ENCODE data around the gene PHB1. TPM values are rescaled to one million over a fixed set of nuclear protein-coding genes. Genes with fewer than 3 reads are reported as not detected.

Gene PHB1
- total RNA-seq: 199 and 236 TPM in 2 replicates

DNA sequence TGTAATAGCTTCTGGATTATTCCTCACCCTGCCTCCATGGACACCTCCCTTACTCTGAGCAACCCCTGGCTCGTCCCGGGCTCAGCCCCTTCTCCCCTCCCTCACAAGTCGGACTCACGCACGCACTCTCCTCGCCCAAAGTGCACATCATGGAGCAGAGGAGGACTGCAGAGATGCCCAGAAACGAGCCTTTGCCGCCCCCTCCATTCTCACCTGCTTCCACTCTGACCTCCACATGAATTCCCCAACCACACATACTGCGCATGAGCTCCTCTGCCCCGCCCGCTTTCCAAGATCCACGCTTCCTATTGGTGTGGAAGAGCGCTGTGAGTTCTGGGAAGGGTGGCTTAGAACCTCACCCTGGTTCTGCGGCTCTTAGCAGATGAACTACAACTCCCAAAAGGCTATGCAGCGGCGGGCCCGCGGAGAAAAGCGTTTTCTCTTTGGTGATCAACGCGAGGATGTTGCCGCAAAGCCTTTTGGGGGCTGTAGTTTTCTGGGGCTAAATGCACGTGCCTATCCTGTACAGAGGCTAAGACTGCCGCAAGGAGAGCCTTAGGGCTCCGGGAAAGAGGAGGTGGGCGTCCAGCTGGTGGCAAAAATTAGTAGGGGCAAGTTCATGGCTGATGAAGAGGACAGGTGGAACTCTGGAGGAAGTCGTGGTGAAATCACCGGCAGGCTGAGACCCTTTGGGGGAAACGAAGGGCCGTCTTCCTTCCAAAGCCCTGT lies at the start of gene PHB1:
PHB1 (minus strand) TSS at position 261 of the 729 bp plus-strand sequence. CDS start 1,618 bp downstream, outside the sequence.
- DNase-seq (ENCODE audit: low read depth, low spot score): peak; percentile 94

DNA sequence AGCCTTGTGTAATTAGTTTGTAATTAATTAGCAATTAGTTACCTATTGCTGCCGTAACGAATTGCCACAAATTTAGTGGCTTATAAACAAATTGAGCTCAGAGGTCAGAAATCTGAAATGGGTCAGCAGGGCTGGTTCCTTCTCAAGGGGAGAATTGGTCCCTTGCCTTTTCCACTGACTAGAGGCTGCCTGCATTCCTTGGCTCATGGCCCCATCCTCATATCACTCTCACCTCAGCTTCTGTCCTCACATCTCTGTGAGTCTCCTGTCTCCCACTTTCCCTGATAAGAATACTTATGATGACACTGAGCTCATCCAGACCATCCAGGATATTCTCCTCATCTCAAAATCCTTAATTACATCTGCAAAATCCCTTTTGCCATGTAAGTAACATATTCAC lies 49.4 kb upstream of the PHB1 start:
- DNase-seq (ENCODE audit: low read depth, low spot score): no peak

DNA sequence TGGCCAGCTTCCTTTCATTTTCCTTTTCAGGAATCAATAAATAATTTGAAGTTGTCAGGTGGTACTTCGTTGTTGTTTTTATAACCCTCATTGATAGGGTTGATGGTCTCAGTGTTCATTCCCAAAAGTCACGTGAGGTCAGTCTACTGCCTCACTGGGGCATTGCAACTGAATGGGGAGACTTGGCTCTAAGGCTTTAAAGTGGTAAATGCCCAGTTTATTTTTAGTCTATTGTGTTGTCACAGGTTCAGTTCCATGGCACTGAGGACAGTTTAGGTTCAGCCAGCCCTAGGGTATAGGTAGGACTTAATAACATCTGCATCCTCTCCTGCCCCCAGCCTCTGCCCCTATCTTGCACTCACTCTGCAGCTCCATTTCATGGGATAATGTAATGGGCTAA lies 46.9 kb upstream of the PHB1 start:
- no peak for DNase-seq (ENCODE audit: low read depth, low spot score)

DNA sequence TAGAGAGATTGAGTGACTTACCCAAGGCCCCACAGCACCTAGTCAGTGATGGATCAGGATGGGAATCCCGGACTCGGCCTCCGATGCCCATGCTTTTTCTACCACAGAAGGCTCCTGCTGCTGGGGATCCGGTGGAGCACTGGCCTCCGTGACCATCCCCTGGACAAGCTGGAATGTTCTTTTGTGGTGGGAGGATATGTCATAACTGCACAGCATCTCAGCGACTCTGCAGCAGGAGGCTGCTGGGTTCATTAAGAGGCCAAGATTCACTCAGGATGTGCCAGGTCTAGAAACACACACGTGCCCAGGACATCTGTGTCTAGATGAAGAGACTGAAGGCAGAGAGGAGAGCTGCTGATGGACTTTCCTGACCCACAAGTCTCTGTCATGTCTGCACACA lies 45.7 kb upstream of the PHB1 start:
- no peak for DNase-seq (ENCODE audit: low read depth, low spot score)

DNA sequence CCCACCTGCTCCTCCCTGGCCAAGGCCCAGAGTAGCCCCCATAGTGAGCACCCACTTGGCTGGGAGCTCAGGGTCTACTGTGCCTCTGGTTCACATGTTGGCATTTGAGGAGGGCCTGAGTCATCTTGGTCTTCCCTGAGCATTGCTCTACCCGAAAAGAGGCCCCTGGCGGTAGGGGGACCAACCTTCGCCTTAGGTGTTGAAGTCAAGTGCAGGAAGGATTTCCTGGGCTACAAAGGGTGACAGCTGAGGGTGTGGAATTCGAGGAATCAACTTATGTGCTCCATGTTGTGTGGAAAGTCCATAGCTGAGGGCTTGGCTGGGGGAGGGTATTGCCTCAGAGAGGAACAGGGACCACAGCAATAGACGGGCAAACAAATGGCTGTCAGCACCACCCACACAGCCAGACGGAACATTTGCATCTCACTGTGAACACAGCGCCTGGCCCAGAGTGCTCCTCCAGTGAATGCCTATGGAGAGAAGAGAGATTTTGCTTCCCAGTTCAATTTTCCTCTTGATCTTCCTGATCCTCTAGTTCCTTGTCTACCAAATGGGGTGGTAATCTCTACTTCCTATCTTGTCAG lies 44.8 kb upstream of the PHB1 start:
- no peak for DNase-seq (ENCODE audit: low read depth, low spot score)

DNA sequence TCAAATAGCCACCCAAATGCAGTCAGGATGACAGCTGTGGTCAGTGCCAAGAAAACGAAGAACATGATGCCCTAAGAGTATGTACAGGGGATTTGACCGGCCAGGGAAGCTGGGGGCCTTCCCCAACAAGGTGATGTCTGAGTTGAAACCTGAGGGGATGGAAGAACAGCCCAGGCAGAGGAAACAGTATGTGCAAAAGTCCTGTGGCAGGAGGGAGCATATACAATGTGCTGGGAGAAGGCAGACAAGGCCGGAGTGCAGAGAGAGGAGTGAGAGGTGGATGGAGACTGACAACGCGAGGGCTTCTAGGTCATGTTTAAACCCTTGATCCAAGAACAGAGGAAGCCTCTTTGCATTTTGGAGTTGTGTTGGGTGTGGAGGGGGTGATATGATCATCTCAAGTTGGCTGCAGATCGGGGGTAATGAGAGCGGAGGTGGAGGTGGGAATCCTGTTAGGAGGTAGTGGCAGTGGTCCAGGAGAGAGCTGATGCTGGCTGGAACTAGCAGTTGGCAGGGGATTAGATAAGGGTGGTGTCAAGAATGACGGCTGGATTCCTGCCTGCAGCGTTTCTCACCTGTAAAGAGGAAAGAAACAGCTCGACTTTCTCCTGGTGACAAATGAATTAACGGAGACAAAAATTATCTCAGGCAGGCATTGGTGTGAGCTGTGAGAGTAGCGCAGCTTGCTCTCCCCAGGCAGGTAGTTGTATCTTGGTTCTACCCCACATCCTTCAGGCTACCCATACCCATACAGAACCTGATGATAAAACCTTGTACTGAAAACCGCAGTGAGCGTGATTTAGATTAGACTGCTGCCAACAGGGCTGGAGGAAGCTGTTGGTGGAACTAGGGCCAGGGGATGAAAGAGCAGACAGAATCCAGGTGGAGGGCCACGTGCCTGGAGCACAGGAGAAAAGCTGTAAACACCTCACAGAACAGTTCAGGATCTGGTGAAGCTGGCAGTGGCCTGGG lies 43.2 kb upstream of the PHB1 start:
- no peak for DNase-seq (ENCODE audit: low read depth, low spot score)

DNA sequence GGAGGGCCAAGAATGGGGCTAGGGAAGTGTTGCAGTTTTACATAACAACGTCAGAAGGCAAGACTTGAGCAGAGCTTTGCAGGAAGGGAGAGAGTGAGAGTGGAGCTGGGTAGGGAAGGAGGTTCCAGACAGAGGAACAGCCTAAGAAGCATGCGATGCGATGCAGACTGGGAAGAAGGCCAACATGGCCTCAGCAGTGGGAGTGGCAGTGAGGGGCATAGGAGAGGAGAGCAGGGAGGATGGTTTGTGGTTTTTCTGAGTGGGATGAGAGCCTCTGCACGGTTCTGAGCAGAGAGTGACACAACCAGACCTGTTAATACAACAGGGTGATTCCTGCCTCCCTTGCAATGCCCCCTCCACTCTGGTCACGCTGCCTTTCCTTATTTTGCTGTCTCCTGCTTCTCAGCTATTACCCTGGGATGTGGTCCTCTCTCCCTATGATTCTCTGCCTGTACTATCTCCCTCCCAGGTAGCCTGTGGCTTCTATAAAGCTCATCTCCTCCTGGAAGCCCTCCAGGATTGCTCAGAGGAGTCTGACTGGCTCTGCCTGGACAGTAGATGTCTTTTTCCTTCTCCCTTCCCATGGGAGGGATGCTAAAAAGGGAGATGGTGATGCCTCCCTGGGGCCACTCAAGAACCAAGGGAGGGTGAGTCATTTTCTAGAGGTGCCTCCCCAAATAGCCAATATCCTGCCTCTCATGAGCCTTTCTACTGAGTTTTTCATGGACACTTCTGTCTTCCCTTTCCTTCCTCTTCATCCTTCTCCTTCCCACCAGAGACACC lies 41.7 kb upstream of the PHB1 start:
- no peak for DNase-seq (ENCODE audit: low read depth, low spot score)

DNA sequence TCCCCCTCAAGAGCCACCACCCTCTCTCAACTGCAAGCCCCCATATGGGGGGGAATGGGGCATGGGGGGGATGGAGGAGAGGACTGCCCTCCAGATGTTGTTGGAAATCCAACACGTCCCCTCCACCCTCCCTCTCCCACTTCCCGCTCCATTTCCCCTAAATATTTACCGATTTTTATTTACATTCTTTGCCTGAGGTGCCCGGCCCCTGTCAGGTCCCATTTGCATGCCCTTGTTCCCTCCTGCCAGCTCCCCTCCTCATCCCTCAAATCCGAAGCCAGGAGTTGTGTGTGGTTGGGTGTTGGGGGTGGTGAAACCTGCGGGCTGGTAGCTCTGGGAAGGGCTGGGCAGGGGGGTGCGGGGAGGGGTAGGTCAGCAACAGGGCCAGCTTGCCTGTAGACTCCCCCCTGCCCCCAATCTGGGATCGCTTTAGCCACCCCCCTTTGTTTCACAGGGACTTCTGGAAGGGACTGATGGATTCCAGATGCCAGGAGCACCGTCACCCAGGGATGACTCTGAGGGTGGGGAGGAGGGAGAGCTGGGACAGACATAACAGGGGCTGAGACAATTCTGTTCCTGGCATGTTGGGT lies 40.7 kb upstream of the PHB1 start:
- no peak for DNase-seq (ENCODE audit: low read depth, low spot score)

DNA sequence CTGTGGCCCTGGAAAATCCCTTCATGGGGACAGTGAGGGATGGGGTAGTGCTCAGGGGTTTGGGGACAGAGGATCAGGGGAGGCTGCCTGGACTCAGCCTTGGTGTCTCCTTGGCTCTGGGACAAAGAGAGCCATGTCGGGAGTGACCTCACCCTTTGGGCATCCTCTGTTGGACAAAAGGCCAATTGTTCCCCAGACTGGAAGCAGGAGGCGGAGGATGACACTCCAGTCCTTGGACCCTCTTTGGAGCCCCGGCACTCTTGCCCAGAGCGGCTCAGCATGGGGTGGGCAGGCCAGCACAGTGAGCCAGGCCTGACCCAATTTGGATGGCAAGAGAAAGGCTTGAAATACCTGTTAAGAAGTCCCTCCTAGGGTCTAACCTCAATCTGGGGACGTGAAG lies 39.4 kb upstream of the PHB1 start:
- no peak for DNase-seq (ENCODE audit: low read depth, low spot score)

DNA sequence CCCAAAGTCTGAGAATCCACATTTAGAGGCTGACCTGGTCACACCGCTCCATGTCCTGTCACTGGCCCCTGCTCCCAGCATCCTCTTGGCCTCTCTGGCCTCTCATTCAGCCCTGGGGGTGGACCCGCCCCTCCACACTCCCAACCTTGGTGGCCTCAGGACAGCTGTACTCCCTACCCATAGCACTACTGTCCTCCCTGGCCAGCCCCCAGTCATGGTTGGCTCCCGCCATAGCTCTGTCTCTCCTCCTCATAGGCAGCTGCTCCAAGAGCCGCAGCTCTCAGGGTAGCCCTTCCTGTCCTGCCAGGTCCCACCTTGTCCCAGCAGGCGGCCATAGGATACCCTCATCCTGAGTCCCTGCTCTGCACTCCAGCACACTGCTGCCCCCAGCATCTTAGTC lies 38.0 kb upstream of the PHB1 start:
- no peak for DNase-seq (ENCODE audit: low read depth, low spot score)

DNA sequence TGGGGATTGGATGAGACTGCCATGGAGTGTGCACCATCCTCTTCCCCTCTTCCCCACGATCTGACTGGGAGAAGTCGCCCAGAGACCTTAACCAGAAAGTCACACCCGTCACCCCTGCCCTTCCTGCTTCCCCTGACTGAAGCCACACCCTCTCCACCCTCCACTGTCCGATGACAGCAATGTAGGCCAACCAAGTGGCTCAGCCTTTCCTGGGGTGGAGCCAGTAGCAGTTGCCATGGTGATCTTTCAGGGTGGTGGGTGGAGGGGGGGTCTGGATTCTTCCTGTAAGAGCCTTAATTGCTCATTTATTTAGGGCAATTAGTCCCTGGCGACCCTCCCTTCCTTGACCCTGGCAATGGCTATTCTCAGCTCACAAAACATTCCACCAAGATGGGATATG lies 37.5 kb upstream of the PHB1 start:
- no peak for DNase-seq (ENCODE audit: low read depth, low spot score)

DNA sequence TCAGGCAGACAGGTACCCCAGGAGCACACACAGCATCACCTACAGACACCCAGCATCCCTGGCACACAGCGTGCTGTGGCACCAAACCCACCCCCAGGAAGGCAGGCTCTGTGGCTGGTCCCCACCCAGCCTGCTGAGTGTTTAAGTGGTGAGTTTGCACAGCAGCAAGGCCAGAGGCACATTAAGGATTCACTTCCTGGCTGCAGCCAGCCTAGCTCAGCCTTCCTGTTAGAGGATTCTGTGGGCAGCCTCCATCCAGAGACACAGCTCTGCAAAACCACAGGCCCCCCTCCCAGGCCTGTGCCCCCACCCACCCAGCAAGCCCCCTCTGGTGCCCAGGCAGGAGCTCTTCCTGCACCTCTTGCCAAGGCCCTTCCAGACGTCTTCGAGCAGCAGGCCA lies 36.1 kb upstream of the PHB1 start:
- DNase-seq (ENCODE audit: low read depth, low spot score): no peak

DNA sequence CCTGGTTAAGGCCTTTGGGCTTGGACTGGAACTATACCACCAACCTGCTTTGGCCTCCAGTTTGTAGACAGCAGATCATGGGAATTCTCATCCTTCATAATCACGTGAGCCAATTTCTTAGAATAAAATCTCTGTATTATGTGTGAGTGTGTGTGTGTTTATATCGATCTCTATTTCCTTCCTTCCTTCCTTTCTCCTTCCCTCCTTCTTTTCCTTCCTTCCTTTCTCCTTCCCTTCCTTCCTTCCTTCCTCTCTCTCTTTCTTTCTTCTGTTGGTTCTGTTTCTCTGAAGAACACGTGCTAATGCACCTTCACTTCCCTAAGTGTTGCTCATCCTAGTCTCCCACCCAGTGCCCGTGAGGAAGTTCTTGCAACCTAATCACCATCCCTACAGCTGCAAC lies 35.5 kb upstream of the PHB1 start:
- DNase-seq (ENCODE audit: low read depth, low spot score): no peak

DNA sequence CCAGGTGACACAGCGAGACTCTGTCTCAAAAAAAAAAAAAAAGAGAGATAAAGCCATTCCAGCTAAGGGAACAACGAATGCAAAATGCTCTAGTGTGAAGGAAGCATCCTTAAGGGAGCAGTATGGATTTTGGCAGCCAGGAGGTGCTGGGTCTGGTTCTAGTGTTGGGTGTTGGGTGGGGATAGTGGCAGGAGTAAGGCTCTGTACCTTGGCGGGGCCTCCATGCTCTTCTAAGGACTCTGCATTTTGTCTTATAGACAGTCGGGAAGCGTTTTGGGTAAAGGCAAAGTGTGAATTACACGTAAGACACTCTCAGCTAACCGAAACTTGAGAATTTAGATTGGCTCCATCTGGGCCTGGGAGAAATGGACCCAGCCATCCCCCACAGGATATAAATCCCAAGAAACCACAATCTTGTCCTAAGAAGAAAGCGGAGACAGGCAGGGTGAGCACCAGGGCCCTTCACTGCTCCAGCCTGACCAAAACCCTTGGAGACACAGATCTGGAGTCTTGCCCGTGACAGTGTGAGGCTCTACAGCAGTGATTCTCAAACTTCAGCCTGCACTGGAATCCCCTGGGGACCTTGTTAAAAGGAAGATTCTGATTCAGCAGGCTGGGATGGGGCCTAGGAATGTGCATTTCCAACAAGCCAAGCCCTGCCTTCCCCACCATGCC lies 33.1 kb upstream of the PHB1 start:
- no peak for DNase-seq (ENCODE audit: low read depth, low spot score)

DNA sequence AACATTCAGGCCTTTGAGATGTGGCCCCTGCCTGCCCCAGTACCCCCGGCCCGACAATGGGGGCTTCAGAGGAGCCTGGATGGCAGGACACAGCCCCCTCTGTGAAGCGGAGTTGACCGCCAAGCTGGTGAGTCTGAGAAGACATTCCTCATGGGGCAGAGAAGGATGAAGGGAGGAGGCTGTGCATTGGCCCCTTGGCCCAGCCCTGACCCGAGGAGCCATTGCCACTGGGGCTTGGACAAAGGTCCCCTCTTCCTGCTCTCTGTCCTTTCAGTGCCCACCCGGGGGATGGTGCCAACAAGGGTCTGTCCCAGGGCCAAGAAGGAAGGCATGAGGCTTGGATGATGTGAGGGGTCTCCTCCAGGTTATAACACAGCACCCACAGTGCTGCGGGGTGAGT lies 30.9 kb upstream of the PHB1 start:
- no peak for DNase-seq (ENCODE audit: low read depth, low spot score)

DNA sequence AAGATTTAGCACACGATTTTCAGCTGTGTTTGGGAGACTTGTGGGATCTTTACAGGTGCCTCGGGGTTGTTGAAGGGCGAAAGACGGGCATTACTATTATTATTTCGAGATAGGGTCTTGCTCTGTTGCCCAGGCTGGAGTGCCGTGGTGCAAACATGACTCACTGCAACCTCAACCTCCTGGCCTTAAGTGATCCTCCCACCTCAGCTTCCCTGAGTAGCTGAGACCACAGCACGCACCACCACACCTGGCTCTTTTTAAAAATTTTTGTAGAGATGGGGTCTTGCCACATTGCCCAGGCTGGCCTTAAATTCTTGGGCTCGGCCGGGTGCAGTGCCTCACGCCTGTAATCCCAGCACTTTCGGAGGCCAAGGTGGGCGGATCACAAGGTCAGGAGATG lies 29.7 kb upstream of the PHB1 start:
- DNase-seq (ENCODE audit: low read depth, low spot score): no peak

DNA sequence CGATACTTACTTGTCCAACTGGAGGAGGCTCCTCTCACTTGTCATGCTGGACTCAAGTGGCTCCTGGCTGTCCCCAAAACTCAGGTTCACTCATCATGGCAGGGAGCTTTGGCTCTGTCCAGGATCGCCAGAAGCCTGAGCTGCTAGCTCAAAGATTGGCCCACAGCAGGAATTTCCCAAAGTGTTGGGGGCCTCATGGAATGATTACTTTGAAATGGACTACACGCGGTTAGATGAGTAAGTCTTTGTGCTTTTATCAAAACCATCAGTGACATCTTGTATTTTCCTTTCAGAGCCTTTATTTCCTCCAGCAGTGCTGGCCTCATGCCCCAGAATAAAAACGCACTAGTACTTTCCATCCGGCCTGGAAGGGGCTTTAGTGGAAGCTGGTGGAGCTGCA lies 29.2 kb upstream of the PHB1 start:
- no peak for DNase-seq (ENCODE audit: low read depth, low spot score)

DNA sequence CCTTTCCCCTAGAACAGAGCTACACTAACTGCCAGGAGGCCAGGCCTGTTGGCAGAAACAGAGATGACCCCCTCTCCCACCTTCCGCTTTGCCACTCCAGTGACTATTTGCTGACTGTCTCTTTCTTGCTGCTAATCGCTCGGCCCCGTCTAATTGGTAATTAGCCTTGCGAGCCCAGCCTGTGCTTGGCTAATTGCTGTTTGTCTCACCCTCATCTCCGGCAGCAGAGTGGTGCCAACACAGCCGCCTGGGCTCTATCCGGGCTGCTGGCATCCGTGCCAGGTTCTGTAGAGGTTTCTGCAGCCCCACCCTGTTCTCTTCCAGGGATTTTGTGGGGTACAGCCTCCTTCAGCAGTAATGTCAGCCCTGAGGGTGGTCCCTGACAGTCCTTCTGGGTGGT lies 27.4 kb upstream of the PHB1 start:
- DNase-seq (ENCODE audit: low read depth, low spot score): no peak

DNA sequence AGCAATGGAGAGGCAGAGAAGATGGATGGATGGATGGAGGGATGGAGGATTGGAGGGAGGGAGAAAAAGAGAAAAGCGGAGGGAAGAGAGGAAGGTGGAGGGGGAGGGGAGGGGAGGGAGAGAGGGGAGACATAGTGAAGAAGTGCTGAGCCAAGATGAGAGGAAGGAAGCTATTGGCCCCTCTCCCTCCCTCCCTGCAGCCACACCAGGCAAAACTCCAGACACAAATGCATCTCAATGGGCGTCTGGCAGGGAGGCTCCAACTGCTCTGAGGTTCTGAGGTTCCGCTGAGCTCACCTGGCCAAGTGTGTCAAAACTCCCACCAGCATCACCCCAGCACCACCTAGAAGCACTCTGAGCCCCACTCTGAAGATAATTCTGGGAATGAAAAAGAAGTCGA lies 26.9 kb upstream of the PHB1 start:
- DNase-seq (ENCODE audit: low read depth, low spot score): no peak

DNA sequence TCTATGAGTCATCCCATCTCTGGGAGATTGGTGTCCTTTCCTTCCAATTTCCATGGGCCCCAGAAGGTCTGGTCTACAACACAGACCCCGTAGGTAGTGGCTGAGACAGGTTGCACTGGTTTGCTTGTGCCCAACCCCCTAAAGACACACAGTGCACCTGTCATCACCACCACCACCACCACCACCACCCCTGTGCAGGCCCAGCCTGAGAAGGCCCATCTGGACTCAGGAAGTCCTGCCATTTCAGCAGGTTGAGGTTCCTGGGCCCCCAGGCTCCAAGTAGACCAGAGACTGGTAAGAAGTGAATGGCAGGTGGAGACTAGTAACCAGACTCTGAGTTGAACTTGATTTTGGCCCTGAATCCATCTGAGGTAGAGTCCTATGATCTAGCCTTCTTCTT lies 25.9 kb upstream of the PHB1 start:
- DNase-seq (ENCODE audit: low read depth, low spot score): no peak
